OCI-LY3 (cell line): ENCODE measurements around the gene ELAVL1.

Experiments
- CTCF ChIP-seq: fragments of 200-600, 300-600 bp; sonication (generic); IDR thresholded peaks from 2 replicates; pipeline ENCODE4 v1.5.1; 2014; ENCODE audit warnings: antibody characterized with exemption, low read length, low read depth
- EZH2phosphoT487 ChIP-seq: fragments of 200-600 bp; shearing (Covaris generic); IDR thresholded peaks from 2 replicates; pipeline ENCODE4 v1.6.1; 2018; ENCODE audit warnings: antibody characterized with exemption, mixed run types, low read depth

DNA sequence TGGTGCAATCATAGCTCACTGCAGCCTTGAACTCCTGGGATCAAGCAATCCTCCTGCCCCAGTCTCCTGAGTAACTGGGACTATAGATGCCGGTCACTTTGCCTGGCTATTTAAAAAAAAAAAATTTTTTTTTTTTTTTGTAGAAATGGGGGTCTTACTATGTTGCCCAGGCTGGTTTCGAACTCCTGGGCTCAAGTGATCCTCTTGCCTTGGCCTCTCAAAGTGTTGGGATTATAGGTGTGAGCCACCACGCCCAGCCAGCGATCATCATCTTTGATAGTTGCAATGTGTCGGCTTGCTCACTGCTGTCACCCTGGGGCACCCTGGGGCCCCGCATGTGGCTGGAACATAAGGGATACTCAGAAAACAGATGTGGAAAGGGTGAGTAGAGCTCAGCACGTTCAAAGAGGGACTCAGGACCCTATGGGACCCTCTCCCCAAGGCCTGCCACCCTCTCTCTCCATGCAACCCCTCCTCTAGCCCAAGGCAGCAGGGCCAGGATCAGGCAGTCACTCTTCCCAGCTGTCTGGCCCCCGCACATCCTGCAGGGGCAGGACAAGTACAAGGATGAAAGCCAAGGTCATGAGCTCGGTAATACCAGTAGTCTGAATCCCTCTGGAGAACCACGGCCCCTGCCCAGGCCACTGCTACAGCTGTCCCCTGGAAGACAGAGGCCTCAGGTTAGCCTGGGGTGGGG lies 40.6 kb upstream of the ELAVL1 start:
- TF ChIP-seq CTCF (no peak), EZH2phosphoT487 (no peak)
